Suprapubic skin (tissue), 4 donors: ENCODE data around the gene UTS2.

Experiments used
- CTCF ChIP-seq, 2 donors: fragments of 200-600 bp in 1 of 2; fragments of 450-650 bp in 1 of 2; sonication (generic) in 1 of 2; IDR thresholded peaks; one replicate each; pipeline ENCODE4 v1.5.1; 2016 to 2019; ENCODE audit warnings: antibody characterized with exemption in 2 of 2, mild to moderate bottlenecking in 1 of 2, moderate library complexity in 1 of 2
- POLR2A ChIP-seq, 2 donors: fragments of 450-650 bp; IDR thresholded peaks; one replicate each; pipeline ENCODE4 v1.6.1; 2017; ENCODE audit warnings: antibody characterized with exemption in 2 of 2, mild to moderate bottlenecking in 2 of 2, moderate library complexity in 2 of 2
- POLR2AphosphoS5 ChIP-seq, 3 donors: sonication (generic); formaldehyde crosslinking; IDR thresholded peaks; one replicate each; pipeline ENCODE4 v1.6.1; 2017; ENCODE audit warnings: antibody characterized with exemption in 3 of 3

GRCh38 chr1:7845761-7846160, 7.1 kb downstream of the UTS2 start:
- TF ChIP-seq CTCF (IDR thresholded peaks at IDR 0.05), result no peak
- no peak for TF ChIP-seq POLR2A (IDR thresholded peaks at IDR 0.05)
- no peak for TF ChIP-seq POLR2AphosphoS5 (IDR thresholded peaks at IDR 0.05)
